ENCODE results near the gene BGN.

Gene BGN

DNA sequence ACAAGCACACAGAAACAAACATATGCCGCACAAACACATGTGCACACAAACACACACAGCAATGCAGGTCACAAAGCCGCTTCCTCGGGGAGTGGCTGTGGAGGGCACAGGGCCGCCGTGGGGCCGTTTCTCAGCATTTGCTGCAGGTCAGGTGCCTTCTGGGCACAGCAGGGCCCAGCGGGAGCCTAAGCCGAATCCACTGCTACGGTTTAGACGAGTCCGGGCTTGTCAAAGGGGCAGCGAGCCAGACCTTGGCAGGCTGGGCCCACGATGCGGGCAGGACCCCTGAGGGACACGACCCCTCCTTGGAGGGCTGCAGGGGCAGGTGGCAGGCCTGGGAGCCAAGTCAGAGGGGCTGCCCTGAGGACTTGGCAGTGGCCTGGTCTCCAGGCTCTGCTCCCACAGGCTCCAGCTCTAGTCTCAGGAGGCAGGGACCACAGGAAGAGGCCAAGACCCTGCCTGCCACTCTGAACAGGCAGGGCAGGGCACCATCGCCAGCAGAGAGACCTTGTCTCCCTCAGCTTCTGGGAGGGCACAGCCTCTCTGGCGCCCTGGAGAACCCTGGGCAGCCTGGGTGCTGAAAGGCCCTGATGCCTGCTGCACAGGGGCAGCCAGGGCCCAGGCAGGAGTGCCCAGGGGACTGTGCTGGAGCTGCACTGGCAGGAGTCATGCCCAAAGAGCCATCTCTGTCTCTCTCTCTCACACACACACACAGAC lies 17.2 kb downstream of the BGN start:
- DNase-seq (ENCODE audit: low read depth) = no peak
- TF ChIP-seq, protein P1, sequence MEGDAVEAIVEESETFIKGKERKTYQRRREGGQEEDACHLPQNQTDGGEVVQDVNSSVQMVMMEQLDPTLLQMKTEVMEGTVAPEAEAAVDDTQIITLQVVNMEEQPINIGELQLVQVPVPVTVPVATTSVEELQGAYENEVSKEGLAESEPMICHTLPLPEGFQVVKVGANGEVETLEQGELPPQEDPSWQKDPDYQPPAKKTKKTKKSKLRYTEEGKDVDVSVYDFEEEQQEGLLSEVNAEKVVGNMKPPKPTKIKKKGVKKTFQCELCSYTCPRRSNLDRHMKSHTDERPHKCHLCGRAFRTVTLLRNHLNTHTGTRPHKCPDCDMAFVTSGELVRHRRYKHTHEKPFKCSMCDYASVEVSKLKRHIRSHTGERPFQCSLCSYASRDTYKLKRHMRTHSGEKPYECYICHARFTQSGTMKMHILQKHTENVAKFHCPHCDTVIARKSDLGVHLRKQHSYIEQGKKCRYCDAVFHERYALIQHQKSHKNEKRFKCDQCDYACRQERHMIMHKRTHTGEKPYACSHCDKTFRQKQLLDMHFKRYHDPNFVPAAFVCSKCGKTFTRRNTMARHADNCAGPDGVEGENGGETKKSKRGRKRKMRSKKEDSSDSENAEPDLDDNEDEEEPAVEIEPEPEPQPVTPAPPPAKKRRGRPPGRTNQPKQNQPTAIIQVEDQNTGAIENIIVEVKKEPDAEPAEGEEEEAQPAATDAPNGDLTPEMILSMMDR (IDR thresholded peaks at IDR 0.05; ENCODE audit: low read depth, low read length, missing control alignments) = no peak

DNA sequence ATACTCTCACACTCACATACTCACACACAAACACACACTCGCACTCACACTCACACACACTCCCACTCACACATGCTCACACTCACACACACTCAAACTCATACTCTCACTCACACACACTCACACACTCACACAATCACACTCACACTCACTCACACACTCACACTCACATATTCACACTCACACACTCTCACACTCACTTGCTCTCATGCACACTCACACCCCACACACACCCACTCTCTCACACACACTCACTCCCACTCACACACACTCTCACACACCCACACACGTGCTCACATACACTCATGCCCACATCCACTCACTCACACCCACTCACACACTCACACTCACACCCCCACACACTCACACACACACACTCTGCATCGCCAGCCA lies 17.7 kb downstream of the BGN start:
- TF ChIP-seq, protein P1 (IDR thresholded peaks at IDR 0.05; ENCODE audit: low read depth, low read length, missing control alignments) = no peak
- no peak for DNase-seq (ENCODE audit: low read depth)
- H3K4me3 ChIP-seq (ENCODE audit: low read depth, low read length) = no peak overlapping the region

More for the DNA sequence above, 17.2 kb downstream of the BGN start:
- H3K4me3 ChIP-seq (ENCODE audit: low read depth, low read length) = no peak overlapping the region

DNA sequence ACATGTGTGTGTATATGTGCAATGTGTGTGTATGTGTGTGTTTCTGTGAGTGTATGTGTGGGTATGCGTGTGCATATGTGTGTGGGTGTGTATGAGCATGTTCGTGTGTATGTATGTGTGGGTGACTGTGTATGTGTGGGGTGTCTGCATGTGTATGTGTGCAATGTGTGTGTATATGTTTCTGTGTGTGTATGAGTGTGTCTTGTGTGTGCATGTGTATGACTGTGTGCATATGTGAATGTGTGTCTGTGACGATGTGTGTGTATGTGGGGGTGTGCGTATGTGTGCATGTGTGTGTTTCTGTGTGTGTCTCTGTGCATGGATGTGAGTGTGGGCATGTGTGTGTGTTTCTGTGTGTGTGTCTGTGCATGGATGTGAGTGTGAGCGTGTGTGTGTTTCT lies 18.5 kb downstream of the BGN start:
- H3K4me3 ChIP-seq (ENCODE audit: low read depth, low read length) = no peak overlapping the region
- TF ChIP-seq, protein P1 (IDR thresholded peaks at IDR 0.05; ENCODE audit: low read depth, low read length, missing control alignments) = no peak
- DNase-seq (ENCODE audit: low read depth) = no peak

DNA sequence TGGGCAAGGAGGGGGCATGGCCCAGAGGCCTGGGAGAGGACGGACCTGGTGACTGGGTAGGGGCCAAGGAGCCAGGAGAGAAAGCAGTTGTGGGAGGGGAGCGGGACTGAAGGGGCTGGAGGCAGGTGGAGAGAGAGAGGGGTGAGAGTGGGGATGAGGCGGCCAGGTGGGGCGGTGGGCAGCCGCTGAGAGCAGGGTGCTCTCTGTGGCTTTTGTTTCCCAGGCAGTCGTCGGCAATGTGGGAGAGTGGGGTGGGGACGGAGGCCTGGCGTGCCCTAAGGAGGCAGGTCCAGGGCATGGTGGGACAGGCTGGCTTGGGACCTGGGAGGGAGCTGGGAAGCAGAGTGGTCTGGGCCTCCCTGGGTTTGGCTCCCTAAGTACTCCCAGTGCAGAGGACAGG lies 19.5 kb downstream of the BGN start:
- TF ChIP-seq, protein P1 (IDR thresholded peaks at IDR 0.05; ENCODE audit: low read depth, low read length, missing control alignments) = no peak
- H3K4me3 ChIP-seq (ENCODE audit: low read depth, low read length) = no peak overlapping the region
- DNase-seq (ENCODE audit: low read depth) = no peak

DNA sequence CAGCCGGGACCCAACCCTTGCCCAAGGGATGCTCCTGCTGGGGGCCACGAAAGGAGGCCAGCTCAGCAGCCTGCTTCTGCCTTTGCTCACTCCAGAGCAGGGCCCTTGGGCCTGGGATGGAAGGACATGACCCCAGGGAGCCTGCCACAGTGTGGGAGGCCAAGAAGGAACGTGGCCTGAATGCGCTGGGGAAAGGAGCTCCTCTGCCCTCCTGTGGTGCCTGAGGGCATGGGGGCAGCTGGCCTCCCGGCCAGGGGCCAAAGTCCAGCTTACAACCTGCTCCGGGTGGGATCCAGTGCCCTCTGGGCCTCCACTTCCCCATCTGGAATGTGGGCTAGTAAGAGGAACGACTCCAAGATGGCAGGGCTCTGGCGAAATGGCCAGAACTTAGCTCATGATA lies 20.7 kb downstream of the BGN start:
- no peak for DNase-seq (ENCODE audit: low read depth)
- TF ChIP-seq, protein P1 (IDR thresholded peaks at IDR 0.05; ENCODE audit: low read depth, low read length, missing control alignments) = no peak

DNA sequence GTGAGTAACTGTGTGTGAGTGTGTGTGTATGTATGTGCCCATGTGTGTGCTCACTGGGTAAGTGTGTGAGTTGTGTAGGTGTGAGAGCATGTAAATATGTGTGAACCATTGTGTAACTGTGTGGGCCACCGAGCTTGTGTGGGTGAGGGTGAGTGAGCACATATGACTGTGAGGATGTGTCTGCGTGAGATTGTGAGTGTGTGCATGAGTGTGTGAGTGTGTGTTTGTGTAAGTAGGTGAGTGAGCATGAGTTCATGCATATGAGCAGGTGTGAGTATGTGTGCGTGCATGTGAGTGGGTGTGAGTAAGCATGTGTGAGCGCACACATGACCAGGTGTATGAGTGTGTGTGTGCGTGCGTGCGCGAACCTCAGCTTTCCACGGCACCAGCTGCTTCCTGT lies 21.3 kb downstream of the BGN start:
- TF ChIP-seq, protein P1 (IDR thresholded peaks at IDR 0.05; ENCODE audit: low read depth, low read length, missing control alignments) = no peak
- H3K4me3 ChIP-seq (ENCODE audit: low read depth, low read length) = no peak overlapping the region
- no peak for DNase-seq (ENCODE audit: low read depth)

More for the DNA sequence above, 20.7 kb downstream of the BGN start:
- H3K4me3 ChIP-seq (ENCODE audit: low read depth, low read length) = no peak overlapping the region

DNA sequence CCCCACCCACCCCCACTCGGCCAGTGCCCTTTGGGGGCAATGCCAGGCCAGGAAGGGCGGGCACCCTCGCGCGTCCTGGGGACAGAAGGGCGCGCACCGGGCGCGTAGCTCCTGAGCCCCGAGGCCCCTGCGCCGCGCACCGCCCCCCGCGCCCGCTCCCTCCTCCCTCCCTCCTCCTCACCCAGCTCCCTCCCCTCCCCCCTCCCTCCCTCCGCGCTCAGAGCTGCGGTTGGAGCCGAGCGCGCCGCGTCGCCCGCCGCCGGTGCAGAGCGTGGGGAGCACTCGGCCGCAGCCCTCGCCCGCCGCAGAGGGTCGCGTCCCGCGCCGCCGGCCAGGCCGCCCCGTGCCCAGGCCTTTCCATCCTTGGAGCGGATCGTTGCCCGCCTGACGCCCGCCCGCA lies 22.6 kb downstream of the BGN start, which contains the start of gene ATP2B3:
Gene ATP2B3 (plus strand): TSS at position 220 of the 400 bp plus-strand sequence. CDS start 18,606 bp downstream, outside the sequence.
- TF ChIP-seq, protein P1 (IDR thresholded peaks at IDR 0.05; ENCODE audit: low read depth, low read length, missing control alignments) = no peak
- no peak for DNase-seq (ENCODE audit: low read depth)
- no peak within 1 kb of the TSS for H3K4me3 ChIP-seq (ENCODE audit: low read depth, low read length)
